HG02970 (cell line): ENCODE data around the gene CLMN.

Experiments used
- ATAC-seq: cut with Tn5 transposase; IDR thresholded peaks from one replicate; pipeline ENCODE4 v1.9.1; 2021; ENCODE audit warnings: mild to moderate bottlenecking, moderate library complexity, moderate number of reproducible peaks; ENCODE audit not compliant: unreplicated experiment, low FRiP score

CLMN gene

GRCh38 chr14:95307402-95308041 is 12.2 kb downstream of the CLMN start:
- no peak for ATAC-seq

- ATAC-seq: no peak
Observed at GRCh38 chr14:95305940-95306339, 13.8 kb downstream of the CLMN start.

- ATAC-seq: no peak
Observed at GRCh38 chr14:95305145-95305544, 14.6 kb downstream of the CLMN start.

DNA sequence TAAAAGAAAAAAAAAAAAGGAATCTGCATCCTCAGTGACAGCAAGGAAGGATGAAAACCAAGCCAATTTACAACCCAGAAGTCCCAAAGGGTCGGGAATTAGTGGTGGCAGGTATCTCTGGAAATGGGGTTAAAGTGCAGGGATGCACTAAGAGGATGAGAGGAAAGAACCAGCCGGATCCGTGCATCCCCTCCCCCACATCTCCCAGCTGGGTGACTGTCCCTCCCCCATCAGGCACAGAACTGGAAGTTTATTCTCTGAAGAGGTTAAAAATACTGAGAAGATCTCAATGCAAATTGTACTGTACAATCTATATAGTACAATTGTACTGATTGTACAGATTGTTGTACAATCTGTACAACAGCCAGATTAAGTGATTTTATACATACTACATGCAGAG is 15.4 kb downstream of the CLMN start:
- no peak for ATAC-seq

DNA sequence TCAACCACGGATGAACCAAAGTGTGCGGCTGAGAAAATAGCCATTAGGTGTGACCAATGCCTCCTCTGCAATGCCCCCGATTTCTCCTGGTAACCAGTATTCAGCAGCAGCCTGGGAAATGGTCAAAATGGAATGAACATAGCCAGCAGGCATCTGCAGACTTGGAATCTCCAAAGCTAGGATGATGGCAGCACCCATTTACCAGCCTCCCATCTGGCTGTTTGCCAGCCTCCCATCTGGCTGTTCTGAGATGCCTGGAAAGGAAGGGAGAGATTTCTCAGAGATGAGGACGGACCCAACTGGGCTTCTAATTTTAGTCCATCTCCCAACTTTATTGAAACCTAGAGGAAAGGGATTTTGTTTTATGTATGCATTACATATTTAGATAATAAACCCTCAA is 16.2 kb downstream of the CLMN start:
- ATAC-seq: no peak

DNA sequence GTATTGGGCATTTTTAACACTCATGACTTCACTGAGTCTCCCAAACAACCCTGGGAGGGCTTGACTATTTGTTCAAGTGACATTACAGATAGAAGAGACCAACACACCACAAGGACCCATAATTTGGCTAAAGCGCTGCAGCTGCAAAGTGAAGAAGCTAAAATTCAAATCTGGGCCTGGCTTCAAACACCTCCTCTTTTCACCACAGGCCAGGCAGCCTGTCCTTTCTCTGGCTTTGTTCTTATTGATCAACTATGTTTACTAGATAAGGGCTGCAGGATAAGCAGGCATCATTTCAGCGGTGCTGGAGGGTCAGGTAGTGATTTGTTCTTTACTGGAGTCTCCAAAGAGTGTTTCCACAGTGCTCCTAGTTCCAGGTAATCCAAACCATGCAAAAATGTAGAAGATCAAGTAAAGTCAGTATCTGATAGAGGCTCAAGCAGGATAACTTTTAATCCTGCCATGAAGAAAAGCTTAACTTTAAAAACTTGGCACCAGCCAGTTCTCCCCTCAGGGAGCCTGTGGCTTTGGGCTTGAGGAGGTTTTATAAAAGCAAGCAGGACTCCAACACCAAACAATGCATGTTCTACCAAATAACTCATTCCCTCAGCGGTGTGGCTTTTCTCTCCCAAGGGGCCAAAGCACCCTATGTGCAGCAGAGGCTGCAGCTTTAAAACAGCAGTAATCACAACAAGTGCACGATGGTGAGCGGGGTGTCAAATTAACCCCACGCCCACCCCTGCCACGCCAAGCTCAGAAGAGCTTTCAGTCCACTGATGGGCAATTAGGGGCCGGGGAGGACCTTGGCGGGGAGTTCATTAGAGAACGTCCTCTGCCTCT is 16.8 kb downstream of the CLMN start:
- no peak for ATAC-seq

DNA sequence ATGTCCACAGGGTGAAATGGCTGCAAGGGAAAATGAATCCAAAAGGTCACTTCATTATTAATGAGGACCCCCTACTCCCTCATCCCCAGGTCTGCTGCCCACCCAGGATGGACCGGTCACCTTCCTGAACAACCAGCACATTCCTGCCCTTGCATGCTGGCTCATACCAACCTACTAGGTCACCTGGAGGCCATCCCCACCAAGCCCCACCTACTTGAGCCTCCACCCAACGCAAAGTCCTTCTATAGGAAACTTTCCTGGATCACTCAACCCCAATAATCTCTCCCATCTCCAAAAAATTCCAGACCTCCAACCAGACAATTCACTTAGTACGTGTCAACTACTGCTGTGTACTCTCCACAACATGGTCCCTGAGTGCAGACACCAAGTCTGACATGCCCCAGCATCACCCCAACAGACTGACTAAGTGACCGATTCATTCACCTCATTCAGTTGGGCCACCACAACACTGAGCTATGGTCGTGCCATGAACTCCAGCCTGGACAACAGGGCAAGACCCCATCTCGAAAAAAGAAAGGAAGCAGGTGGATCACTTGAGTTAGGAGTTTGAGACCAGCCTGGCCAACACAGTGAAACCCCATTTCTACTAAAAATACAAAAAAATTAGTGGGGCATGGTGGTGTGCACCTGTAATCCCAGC is 18.1 kb downstream of the CLMN start:
- no peak for ATAC-seq

DNA sequence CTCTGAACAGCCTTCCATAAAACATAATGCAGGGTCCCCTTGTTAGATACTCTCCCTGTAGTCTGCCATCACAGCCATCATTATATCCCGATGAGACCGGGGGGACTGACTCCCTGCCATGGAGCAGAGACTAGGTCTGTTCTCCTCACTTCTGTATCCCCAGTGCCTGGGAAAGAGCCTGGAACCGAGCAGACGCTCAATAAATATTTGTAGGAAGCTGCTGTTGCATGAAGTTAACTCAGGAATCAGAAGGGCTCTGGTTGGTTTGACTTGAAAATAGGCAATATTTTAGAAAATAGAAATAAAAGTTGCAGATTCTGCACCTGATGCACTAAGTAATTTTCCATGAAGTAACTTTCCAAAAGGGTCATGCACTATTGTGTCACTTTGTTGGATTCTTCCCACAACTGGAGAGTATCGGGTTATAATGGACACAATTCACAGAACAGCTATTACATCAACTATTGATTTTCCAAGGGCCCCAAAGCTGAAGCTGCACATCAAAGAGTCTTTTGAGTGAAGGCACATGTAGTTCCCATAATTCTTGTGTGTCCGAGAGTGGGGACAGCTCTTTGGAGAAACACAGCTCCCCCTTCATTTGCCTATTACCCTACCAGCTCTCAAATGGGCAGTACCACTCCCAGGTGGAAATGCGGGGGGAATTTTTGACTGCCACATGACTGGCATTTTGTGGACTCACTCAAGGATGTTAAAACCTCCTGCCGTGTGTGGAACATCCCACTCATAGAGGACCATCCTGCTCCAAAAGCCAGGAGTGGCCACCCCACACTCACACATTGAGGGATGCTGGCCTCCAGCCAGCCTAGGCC is 18.8 kb downstream of the CLMN start:
- no peak for ATAC-seq

GRCh38 chr14:95300002-95300696 is 19.6 kb downstream of the CLMN start:
- ATAC-seq: no peak

GRCh38 chr14:95299271-95299670 is 20.4 kb downstream of the CLMN start:
- ATAC-seq: no peak

GRCh38 chr14:95297832-95298231 is 21.9 kb downstream of the CLMN start:
- no peak for ATAC-seq

GRCh38 chr14:95296966-95297365 is 22.7 kb downstream of the CLMN start:
- ATAC-seq: no peak

DNA sequence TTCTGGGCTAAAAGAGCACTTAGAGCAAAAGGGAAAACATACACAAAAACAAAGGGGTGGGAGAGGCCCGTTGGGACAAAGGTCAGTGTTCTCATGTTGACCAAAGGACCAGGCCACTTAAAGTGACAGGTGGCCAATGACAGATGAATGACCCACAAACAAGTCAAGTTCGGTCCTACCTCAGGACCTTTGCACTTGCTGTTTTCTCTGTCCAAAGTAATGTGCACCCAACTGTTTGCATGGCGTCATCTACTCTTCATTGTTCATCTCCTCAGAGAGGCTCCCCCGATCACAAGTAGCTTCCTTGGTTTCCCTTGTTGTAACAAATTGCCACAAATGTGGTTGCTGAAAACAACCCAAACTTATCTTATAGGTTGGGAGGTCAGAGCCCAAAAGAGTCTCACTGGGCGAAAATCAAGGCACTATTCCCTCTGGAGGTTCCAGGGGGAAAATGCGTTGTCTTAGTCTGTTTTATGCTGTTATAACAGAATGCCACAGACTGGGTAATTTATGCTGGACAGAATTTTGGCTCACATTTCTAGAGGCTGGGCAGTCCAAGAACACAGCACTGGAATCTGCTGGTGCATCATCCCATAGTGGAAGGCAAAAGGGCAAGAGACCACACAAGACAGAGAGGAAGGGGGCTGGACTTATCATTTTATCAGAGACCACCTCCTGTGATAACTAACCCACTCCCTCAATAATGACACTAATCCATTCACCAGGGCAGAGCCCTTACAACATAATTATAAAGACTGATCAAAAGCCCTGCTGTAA is 23.9 kb downstream of the CLMN start:
- ATAC-seq: no peak

- ATAC-seq: no peak
Observed at GRCh38 chr14:95294834-95295599, 24.7 kb downstream of the CLMN start.

DNA sequence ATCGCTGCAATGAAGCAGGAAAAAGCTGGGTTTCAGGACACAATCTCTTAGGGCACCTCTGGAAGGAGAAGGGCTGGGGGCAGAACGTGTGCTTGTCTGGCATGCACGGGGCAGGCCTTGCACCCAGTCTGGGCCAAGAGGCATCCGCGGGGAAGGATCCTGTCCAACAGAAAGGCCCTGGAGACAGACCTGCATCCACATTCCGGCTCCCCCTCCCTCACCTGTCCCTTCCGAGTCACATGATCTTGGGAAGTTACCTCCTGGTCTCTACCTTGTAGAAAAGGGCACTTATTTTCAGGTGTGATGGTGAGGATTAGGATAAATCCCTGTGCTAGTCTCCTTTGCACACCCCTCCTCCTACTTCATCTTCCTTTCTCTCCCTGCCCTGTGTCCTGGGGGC is 25.4 kb downstream of the CLMN start:
- no peak for ATAC-seq

DNA sequence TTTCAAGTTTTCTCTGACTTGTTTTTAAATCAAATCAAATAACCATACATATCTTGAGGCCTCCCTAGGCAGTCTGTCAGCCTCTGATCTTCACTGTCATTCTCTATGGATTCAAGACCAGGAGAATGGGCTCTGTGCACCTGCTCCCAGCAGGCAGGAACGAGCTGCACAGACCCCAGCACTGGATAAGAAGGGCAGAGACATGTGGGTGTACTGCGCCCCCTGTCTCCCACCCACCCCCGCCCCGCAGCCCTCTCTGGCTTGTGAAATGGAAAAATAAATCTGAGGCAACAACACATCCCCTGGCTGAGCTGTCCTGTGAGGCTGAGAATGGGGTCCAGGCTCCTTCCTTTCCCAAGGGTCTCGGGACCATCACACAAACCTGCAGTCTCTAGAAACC is 26.3 kb downstream of the CLMN start:
- ATAC-seq: no peak

DNA sequence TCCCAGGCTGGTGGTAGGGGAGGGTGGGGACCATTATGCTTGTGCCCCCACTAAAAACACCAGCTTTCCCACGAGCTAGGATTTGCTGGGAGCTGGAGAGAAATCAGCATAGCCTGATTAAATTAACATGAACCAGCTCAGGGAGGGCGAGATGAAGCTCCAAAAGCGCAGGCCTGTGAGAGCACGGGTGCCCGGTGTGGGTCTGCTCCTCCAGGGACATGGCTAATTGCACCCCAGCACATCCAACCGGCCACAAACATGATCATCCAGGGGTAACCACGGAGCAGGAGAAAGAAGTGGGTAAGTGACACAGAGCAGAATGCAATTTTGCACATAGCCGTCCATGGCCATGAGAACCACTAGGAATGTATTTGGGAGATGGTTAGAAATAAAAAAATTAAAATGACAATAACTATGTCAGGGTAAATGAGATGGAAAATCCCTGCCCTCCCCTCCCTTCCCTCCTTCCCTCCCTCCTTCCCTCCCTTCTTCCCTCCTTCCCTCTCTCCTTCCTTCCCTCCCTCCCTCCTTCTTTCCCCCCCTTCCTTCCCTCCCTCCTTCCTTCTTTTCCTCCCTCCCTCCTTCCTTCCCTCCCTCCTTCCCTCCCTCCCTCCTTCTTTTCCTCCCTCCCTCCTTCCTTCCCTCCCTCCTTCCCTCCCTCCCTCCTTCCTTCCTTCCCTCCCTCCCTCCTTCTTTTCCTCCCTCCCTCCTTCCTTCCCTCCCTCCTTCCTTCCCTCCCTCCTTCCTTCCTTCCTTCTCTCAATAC is 26.9 kb downstream of the CLMN start:
- ATAC-seq: no peak
